ENCODE data around the gene VCAM1. TPM values are rescaled to one million over a fixed set of nuclear protein-coding genes. Genes with fewer than 3 reads are reported as not detected.
"Not testable (repeated sequence)": the region's sequence is repeated elsewhere in the genome, so short reads cannot be mapped to it uniquely, and the experiment has no call there.

VCAM1 gene, protein sequence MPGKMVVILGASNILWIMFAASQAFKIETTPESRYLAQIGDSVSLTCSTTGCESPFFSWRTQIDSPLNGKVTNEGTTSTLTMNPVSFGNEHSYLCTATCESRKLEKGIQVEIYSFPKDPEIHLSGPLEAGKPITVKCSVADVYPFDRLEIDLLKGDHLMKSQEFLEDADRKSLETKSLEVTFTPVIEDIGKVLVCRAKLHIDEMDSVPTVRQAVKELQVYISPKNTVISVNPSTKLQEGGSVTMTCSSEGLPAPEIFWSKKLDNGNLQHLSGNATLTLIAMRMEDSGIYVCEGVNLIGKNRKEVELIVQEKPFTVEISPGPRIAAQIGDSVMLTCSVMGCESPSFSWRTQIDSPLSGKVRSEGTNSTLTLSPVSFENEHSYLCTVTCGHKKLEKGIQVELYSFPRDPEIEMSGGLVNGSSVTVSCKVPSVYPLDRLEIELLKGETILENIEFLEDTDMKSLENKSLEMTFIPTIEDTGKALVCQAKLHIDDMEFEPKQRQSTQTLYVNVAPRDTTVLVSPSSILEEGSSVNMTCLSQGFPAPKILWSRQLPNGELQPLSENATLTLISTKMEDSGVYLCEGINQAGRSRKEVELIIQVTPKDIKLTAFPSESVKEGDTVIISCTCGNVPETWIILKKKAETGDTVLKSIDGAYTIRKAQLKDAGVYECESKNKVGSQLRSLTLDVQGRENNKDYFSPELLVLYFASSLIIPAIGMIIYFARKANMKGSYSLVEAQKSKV
- 57.8 and 242 TPM in 2 replicates for total RNA-seq

DNA sequence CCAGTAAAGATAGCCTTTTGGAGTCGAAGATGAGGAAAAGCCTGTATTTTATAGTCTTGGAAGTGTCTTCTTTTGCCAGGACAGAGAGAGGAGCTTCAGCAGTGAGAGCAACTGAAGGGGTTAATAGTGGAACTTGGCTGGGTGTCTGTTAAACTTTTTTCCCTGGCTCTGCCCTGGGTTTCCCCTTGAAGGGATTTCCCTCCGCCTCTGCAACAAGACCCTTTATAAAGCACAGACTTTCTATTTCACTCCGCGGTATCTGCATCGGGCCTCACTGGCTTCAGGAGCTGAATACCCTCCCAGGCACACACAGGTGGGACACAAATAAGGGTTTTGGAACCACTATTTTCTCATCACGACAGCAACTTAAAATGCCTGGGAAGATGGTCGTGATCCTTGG, at the start of gene VCAM1:
VCAM1 (plus strand) TSS at position 253 of the 400 bp plus-strand sequence; CDS start at position 372, 119 bp downstream.
- DNase-seq (ENCODE audit: low read depth): peak; percentile 73

- no peak for DNase-seq (ENCODE audit: low read depth)
These were observed 49.5 kb upstream of the VCAM1 start for GRCh38 chr1:100670083-100670482.

DNA sequence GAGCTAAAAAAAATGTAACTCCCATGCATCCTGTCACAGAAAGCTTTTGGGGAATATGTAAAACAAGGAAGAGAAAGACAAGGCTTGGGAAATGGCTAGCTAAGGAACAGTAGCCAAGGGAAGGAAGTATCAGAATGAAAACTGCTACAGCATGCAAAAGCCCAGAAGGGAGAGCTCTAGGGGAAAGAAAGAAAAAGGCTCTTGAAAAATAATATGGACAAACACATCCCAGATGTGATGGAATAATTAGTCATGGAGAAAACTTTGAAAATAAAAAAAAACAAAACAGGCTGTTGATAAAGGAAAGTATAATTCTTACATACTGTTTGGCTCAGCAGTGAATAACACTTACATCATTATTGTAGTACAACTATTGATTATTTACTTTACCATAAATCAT, 47.9 kb upstream of the VCAM1 start:
- DNase-seq (ENCODE audit: low read depth): no peak

DNA sequence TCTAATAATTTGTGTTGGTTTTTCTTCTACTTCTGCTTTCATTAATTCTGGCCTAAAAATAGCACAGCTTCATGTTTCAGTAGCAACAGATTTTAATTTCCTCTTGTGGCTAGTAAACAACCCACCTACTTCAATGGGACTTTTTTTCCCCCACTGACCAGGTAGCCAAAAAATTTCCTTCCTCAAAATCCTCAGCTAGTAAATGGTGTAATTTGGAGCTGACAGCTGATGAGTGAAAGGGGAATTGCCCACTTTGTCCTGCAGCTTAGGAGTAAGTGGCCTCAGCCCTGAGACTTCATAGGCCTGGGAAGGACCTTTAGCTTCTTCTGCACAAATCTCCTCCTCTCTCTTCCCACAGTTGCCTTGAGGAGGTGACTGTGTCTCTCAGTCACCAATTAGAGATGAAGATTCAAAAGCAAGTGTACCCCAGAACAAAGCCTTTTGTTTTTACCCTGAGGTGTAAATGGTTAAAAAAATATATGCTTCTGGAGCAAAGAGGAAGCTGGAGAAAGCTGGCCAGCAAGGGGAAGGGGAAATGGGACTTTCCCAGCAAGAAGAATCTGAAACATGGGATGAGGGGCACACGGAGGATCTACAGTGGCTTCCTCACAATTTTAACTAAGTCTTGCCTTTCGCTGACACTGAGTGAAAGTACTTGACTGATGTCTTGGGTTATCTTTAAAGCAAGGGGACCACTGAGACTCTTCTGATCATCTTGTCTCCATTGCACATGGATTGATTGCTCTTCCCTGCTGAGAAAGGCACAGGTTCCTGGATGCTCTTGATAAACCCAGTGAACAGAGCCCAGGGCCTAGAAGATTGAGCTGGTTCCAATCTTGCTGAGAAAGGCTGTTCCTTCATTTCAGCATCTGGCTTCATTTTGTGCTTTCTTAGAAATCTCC, 35.8 kb upstream of the VCAM1 start:
- DNase-seq (ENCODE audit: low read depth): no peak

- peak; percentile 37 for DNase-seq (ENCODE audit: low read depth)
These were observed 19.8 kb upstream of the VCAM1 start for GRCh38 chr1:100699744-100700143.

- no peak for DNase-seq (ENCODE audit: low read depth)
These were observed 19.0 kb upstream of the VCAM1 start for GRCh38 chr1:100700586-100700985.

- no peak for DNase-seq (ENCODE audit: low read depth)
These were observed 16.5 kb upstream of the VCAM1 start for GRCh38 chr1:100703052-100703451.

GRCh38 chr1:100703716-100704115, 15.8 kb upstream of the VCAM1 start:
- DNase-seq (ENCODE audit: low read depth): no peak

DNA sequence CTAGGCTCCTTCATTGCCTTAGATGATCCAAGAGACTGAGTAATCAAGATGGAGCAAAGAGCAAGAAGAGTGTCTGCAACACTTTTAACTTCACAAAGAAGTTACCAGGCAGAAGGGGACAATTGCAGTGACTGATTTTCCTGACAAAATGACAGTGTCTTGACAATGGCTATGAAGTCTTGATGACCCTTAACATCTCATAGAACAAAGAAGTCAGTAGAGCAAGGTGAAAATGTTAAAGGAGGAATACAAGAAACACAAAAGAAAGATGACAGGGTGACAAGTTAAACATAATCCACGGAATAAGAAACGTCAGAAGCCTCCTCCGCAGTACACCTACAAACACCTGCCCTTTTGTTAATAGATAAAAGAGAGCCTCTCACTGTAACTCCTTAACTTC, 15.1 kb upstream of the VCAM1 start:
- no peak for DNase-seq (ENCODE audit: low read depth)

DNA sequence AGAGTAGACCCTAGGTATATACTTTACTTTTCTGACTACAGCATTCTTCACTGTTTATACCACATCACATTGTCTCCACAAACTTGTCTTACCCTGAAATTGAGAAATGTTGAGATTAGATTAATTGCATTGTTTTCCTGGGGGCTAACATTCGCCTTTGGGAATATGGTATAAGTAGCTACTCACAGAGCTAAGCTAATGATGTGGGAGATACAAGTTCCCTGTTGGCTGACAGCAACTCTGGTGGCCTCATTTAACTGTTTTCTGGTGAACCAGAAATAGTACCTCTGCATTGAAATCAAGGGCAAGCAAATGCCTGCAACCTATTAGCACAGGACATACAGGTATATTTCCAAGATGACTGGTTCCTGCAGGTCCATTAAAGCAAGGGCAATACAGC, 13.2 kb upstream of the VCAM1 start:
- no peak for DNase-seq (ENCODE audit: low read depth)

DNA sequence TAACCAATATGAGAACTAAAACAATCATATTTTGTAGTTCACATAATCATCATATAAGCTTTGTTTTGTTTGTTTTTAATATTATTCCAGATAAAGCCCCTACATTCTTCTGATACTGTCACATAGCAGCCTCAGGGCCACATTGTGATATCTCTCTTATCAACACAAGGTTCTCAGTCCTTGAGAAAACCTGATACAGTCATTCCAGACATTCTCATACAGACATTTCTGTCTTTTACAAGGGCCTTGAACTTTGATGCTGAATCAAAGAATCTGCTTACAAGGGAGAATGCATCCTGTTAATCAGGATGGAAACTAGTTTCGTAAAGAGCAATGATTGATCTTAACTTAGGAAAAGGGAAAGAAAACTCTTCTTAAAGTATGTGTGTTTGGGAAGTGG, 12.7 kb upstream of the VCAM1 start:
- no peak for DNase-seq (ENCODE audit: low read depth)

DNA sequence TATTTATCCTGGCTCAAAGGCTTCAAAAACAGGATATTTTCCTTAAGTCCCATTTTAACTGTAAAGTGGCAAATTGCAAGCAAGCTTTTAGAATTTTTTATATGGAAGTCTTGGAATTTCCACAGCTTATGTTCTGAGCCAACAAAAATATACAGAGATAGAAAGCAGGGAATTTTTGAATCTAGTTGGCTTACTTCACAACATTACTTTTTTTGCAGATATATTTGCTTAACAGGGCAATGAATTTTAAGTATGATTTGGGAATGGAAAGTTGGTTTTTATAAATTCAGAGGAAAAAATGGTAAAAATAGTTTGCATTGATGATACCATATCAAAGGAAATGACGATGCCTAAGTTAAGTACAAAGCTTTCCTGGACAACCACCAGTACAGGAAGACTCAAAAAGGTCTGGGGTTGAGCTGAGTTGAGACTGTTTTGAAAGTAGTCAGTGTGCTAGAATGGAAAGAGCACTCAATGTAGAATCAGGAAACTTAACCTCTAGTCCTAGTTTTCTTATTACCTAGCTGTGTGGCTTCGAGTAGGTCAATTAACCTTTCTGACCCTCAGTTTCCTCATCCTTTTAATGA, 11.0 kb upstream of the VCAM1 start:
- DNase-seq (ENCODE audit: low read depth): no peak

- no peak for DNase-seq (ENCODE audit: low read depth)
These were observed 8.4 kb upstream of the VCAM1 start for GRCh38 chr1:100710906-100711682.

DNA sequence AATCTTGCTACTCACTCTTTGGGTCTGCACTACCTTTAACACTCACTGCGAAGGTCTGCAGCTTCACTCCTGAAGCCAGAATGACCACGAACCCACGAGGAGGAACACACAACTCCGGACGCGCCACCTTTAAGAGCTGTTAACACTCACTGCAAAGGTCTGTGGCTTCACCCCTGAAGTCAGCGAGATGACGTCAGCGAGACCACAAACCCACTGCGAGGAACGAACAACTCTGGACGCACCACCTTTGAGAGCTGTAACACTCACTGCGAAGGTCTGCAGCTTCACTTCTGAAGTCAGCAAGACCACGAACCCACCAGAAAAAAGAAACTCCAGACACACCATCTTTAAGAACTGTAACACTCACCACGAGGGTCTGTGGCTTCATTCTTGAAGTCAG, 6.5 kb upstream of the VCAM1 start:
- DNase-seq (ENCODE audit: low read depth): not testable (repeated sequence)

DNA sequence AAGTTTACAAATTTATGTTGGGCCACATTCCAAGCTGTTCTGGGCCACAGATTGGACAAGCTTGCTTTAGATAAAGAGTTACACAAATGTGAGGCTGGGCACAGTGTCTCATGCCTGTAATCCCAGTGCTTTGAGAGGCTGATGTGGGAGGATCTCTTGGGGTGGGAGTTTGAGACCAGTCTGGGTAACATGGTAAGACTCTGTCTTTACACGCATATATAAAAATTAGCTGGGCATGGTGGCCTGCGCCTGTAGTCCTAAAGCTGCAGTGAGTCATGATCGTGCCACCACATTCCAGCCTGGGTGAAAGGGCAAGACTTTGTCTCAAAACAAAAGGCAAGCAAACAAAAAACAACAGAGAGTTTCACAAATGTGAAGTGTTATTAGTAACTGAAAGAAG, 5.9 kb upstream of the VCAM1 start:
- peak; percentile 64 for DNase-seq (ENCODE audit: low read depth)

DNA sequence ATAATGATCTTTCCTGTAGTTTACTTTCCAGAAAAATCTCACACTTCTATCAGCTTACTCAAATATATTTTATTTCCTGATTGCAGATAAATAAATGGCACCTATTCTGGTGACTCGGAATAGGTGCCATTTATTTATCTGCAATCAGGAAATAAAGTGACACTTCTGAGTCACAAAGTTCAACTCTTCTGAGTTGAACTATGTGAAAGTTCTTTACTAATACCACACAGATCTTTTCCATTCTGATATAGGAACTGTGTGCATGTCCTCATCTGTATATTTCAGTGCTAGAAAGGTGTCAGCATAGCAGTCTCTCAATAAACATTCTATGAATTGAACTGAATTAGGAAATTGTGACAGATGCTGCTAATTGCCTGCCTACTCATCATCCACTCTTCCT, 4.9 kb upstream of the VCAM1 start:
- DNase-seq (ENCODE audit: low read depth): no peak

DNA sequence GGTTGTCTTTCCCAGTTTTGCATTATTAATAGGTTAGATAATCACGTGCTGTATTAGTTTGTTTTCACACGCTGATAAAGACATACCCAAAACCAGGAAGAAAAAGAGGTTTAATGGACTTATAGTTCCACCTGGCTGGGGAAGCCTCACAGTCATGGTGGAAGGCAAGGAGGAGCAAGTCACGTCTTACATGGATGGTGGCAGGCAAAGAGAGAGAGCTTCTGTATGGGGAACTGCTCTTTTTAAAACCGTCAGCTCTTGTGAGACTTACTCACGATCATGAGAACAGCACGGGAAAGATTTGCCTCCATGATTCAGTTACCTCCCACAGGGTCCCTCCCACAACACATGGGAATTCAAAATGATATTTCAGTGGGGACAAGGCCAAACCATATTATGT, 2.3 kb upstream of the VCAM1 start:
- DNase-seq (ENCODE audit: low read depth): no peak

DNA sequence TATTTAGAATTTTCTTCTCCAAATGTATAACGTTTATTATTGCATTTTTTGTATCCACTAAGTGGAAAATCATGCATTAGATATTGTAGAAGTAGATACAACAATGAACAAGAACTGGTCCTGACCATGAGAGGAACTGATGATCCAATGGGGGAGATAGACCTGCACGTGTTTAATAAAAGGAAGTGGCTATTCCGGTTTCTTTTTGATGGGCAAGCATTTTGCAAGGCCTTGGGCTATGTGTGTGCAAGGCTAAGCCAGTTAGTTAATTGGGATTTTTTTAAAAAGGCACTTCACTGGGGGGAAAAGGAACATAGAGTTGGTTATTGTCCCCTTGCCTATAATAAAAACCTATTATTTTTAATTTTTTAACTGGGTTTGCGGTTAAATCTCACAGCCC, 961 bp upstream of the VCAM1 start:
- DNase-seq (ENCODE audit: low read depth): no peak

- DNase-seq (ENCODE audit: low read depth): no peak
These were observed 559 bp downstream of the VCAM1 start for GRCh38 chr1:100720101-100720500.

GRCh38 chr1:100720751-100721150, 1.2 kb downstream of the VCAM1 start:
- no peak for DNase-seq (ENCODE audit: low read depth)
